HFFc6 (cell line): Measurements from ENCODE around the gene KCNAB1. TPM values are rescaled to one million over a fixed set of nuclear protein-coding genes. Genes with fewer than 3 reads are reported as not detected.

Source experiments
- DNase-seq: peaks from one replicate; pipeline ENCODE4 v3.0.0-alpha.2; 2018
- H3K27ac Mint-ChIP-seq: 2 replicates; pipeline ENCODE4 v1.8.0; 2020; ENCODE audit warnings: mild to moderate bottlenecking, mixed read lengths
- H3K27me3 Mint-ChIP-seq: 2 replicates; pipeline ENCODE4 v1.8.0; 2021; ENCODE audit warnings: mild to moderate bottlenecking, moderate library complexity, mixed read lengths; ENCODE audit not compliant: insufficient read depth
- H3K36me3 Mint-ChIP-seq: 2 replicates; pipeline ENCODE4 v1.8.0; 2021; ENCODE audit warnings: low read depth, mixed read lengths
- H3K4me1 Mint-ChIP-seq: 2 replicates; pipeline ENCODE4 v1.8.0; 2020; ENCODE audit warnings: low read depth, mixed read lengths
- H3K4me3 Mint-ChIP-seq: 2 replicates; pipeline ENCODE4 v1.8.0; 2020; ENCODE audit warnings: mild to moderate bottlenecking, moderate library complexity, mixed read lengths
- H3K9me3 Mint-ChIP-seq: 2 replicates; pipeline ENCODE4 v1.8.0; 2020; ENCODE audit warnings: mild to moderate bottlenecking, mixed read lengths
- total RNA-seq, 6 experiments: library from RNA; stranded (reverse); fragmentation: NEBNext Ultra II Directional; extraction: Animal tissue kit (Norgen Biotek cat#: 25700); gene quantifications; 2 replicates in 1 of 6; 3 replicates in 5 of 6; pipeline ENCODE4 v1.2.3, GENCODE V29; 2021
- TF ChIP-seq, protein P1 (sequence below): fragments of 200-600 bp; sonication (generic); IDR thresholded peaks from 2 replicates; pipeline ENCODE4 v1.5.0; 2021; ENCODE audit warnings: antibody characterized with exemption, mild to moderate bottlenecking

KCNAB1 gene
- total RNA-seq, 6 experiments from 2014 or later: not detected

DNA sequence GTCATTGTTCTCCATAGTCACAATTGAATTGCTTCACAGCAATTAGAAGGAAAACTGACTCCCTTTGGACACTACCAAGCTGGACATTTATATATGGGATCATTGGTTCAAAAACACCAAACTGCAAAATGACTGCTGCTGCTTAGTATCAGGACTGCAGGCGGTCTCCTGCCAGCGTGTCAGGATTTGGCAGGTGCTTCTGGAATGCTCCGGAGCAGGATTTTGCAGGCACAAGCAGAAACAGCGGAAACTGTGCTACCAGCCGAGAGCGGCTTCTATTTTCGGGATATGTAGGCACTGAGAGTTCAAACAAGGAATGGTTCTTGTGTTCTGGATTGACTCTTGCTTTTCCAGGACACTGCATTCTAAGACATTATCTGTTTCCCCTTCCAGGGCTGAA is 339.1 kb downstream of the KCNAB1 start:
- Mint-ChIP-seq H3K36me3 (no peaks in the 10 kb centered on the region), H3K4me3 (no peak overlapping the region), H3K4me1 (peaks cover 5% of the 10 kb centered on the region; the same call in 1 of the 2 replicates), H3K27me3 (peaks cover 9% of the 10 kb centered on the region), H3K27ac (no peak overlapping the region), H3K9me3 (no peaks in the 10 kb centered on the region)
- DNase-seq: no peak
- TF ChIP-seq, protein P1, sequence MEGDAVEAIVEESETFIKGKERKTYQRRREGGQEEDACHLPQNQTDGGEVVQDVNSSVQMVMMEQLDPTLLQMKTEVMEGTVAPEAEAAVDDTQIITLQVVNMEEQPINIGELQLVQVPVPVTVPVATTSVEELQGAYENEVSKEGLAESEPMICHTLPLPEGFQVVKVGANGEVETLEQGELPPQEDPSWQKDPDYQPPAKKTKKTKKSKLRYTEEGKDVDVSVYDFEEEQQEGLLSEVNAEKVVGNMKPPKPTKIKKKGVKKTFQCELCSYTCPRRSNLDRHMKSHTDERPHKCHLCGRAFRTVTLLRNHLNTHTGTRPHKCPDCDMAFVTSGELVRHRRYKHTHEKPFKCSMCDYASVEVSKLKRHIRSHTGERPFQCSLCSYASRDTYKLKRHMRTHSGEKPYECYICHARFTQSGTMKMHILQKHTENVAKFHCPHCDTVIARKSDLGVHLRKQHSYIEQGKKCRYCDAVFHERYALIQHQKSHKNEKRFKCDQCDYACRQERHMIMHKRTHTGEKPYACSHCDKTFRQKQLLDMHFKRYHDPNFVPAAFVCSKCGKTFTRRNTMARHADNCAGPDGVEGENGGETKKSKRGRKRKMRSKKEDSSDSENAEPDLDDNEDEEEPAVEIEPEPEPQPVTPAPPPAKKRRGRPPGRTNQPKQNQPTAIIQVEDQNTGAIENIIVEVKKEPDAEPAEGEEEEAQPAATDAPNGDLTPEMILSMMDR: no peak

DNA sequence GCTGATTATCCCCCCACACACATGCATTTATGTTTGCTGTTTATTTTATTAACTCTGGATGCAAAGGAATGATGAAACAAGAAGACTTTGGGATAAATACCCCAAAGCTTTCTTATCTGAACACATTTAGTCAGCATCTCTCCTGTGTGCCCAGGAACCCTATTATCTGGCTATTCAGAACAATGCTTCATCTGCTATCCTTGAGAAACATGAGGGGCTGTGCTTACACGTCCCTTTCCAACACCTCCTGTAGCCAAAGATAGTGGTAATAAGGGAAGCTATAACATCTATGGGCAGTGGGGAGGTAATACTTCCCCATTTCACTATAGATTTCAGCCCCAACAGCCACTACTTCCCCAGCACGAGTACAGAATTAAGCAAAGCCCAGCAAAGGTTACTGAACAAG is 339.8 kb downstream of the KCNAB1 start:
- H3K9me3 Mint-ChIP-seq: no peaks in the 10 kb centered on the region
- DNase-seq: no peak
- TF ChIP-seq, protein P1: no peak
- H3K36me3 Mint-ChIP-seq: no peaks in the 10 kb centered on the region
- peaks cover 5% of the 10 kb centered on the region; the same call in 1 of the 2 replicates for H3K4me1 Mint-ChIP-seq
- no peak overlapping the region for H3K4me3 Mint-ChIP-seq
- peaks cover 10% of the 10 kb centered on the region for H3K27me3 Mint-ChIP-seq
- no peak overlapping the region for H3K27ac Mint-ChIP-seq

DNA sequence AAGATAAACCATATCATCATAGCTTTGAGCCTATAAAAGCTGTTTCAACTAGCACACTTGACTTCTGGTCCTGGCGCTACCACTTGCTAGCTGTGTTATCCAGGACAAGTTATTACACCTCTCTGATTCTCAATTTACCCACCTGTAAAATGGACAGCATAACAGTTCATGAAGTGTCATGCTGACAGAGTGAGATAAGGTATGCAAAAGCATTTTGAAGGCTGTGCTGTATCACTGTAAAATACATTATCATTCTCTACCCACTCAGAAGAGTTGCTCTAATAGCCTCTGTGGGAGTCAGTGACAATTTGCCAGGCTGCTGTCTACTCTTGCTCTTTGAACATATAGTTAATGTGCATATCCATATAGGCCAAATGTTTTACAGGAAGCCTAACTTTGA is 341.5 kb downstream of the KCNAB1 start:
- 0 out of 2 replicates have a peak, but pooled peaks cover under 1% of the 10 kb centered on the region for H3K4me1 Mint-ChIP-seq

DNA sequence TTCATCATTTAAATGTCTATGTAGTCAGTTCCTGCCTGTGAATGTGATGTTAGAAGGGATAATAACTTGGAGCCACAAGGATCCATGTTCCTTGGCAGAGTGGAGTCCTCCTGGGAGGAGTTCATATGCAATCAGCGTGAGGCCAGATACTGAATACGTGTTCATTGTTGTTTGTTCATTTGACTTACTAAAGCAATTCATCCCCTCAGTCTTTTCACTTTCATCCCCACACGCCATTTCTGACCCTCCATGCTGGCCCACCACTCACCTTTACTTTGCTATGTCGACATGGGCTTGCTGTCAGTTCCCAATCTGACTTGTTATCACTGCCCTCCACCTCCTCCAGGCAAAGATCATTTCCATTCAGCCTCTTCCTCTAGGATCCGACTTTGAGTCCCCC is 342.7 kb downstream of the KCNAB1 start:
- TF ChIP-seq, protein P1: no peak
- no peak for DNase-seq
- Mint-ChIP-seq H3K4me3 (no peak overlapping the region), H3K27ac (no peak overlapping the region), H3K4me1 (no peaks in the 10 kb centered on the region), H3K27me3 (peaks cover 14% of the 10 kb centered on the region), H3K9me3 (no peaks in the 10 kb centered on the region), H3K36me3 (no peaks in the 10 kb centered on the region)

More for the DNA sequence above, 341.5 kb downstream of the KCNAB1 start:
- Mint-ChIP-seq H3K27ac (no peak overlapping the region), H3K4me3 (no peak overlapping the region), H3K9me3 (no peaks in the 10 kb centered on the region), H3K27me3 (peaks cover 13% of the 10 kb centered on the region), H3K36me3 (no peaks in the 10 kb centered on the region)
- no peak for DNase-seq
- TF ChIP-seq, protein P1: no peak

DNA sequence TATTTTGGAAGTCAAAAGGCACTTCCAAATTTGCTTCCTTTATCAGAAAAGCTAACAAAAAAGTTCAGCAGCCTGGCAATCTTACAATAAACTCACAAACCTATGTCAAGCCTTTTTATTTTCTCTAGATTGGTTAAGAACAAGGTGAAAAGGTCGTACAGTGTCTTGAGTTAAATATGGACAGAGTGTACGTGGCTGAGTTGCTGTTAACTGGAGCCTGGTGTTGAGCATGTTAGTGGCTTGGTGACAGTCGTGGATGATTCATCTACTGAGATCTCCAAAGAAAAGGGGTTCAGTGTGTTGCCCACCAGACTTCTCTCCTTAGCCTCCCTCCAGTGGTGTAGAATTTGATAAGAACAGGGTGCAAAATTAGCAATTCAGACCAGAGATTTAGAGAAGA is 344.8 kb downstream of the KCNAB1 start:
- H3K9me3 Mint-ChIP-seq: no peaks in the 10 kb centered on the region
- H3K27ac Mint-ChIP-seq: no peak overlapping the region
- H3K4me1 Mint-ChIP-seq: no peaks in the 10 kb centered on the region
- TF ChIP-seq, protein P1: no peak
- H3K27me3 Mint-ChIP-seq: peaks cover 9% of the 10 kb centered on the region
- H3K36me3 Mint-ChIP-seq: no peaks in the 10 kb centered on the region
- no peak for DNase-seq
- no peak overlapping the region for H3K4me3 Mint-ChIP-seq

DNA sequence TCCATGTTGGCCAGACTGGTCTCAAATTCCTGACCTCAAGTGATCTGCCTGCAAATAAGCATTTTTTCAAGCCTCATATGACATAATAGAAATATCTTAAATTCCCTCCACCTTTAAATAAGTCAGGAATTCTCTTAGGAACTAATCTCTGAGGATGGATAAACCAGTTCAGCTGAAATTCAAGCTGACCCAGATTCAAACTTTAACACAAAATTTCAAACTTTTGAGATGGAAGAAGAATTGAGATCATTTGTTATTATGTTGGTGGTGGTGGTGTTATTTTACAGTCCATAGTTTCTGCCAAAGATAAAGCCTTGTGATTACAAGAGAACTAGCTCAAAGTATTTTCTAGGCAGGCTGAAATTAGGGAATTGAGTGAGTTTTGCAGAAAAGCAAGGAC is 349.1 kb downstream of the KCNAB1 start:
- Mint-ChIP-seq H3K4me3 (no peak overlapping the region), H3K27me3 (peaks cover 9% of the 10 kb centered on the region), H3K9me3 (no peaks in the 10 kb centered on the region), H3K27ac (no peak overlapping the region), H3K4me1 (no peaks in the 10 kb centered on the region), H3K36me3 (no peaks in the 10 kb centered on the region)
- no peak for DNase-seq
- TF ChIP-seq, protein P1: no peak
